Uterus (tissue), 4 donors: ENCODE results near the gene RARS2. TPM values are rescaled to one million over a fixed set of nuclear protein-coding genes. Genes with fewer than 3 reads are reported as not detected.

ENCODE experiments used
- DNase-seq, 2 donors: peaks; one replicate each; pipeline ENCODE4 v3.0.0-alpha.2; 2019 to 2020
- H3K27ac ChIP-seq, 2 donors: fragments of 200-600 bp; sonication (generic); 1 replicate in 1 of 2; 2 replicates in 1 of 2; pipeline ENCODE4 v1.5.1; 2016 to 2018
- H3K27me3 ChIP-seq, 2 donors: fragments of 200-600 bp; sonication (generic); one replicate each; pipeline ENCODE4 v1.5.1; 2018 to 2019; ENCODE audit warnings: control low read depth in 1 of 2
- H3K36me3 ChIP-seq, 2 donors: fragments of 200-600 bp; sonication (generic); one replicate each; pipeline ENCODE4 v1.5.1; 2019; ENCODE audit warnings: control low read depth in 1 of 2
- H3K4me1 ChIP-seq, 2 donors: fragments of 200-600 bp; sonication (generic); one replicate each; pipeline ENCODE4 v1.5.1; 2018 to 2019; ENCODE audit warnings: control low read depth in 1 of 2
- H3K4me3 ChIP-seq, 2 donors: fragments of 200-600 bp; sonication (generic); 1 replicate in 1 of 2; 2 replicates in 1 of 2; pipeline ENCODE4 v1.5.1; 2018 to 2019; ENCODE audit warnings: mild to moderate bottlenecking in 1 of 2
- H3K9me3 ChIP-seq, 2 donors: fragments of 200-600 bp; sonication (generic); one replicate each; pipeline ENCODE4 v1.5.1; 2019; ENCODE audit warnings: control low read depth in 1 of 2
- CTCF ChIP-seq, 4 experiments: fragments of 200-600 bp in 2 of 4; fragments of 450-650 bp in 2 of 4; sonication (generic) in 2 of 4; IDR thresholded peaks; one replicate each; pipeline ENCODE4 v1.5.1; 2016 to 2019; ENCODE audit warnings: antibody characterized with exemption in 4 of 4, mild to moderate bottlenecking in 2 of 4, moderate library complexity in 1 of 4
- POLR2A ChIP-seq, 2 donors: fragments of 450-650 bp; IDR thresholded peaks; one replicate each; pipeline ENCODE4 v1.6.1; 2016; ENCODE audit warnings: antibody characterized with exemption in 2 of 2, mild to moderate bottlenecking in 1 of 2, moderate library complexity in 1 of 2
- intact Hi-C: fragments of 100-400 bp; cut with DNase I; formaldehyde crosslinking; loops from one replicate; pipeline ENCODE4 v1.15.1; 2023; ENCODE audit warnings: low total_unique reads
- total RNA-seq, 4 donors: library from RNA; depleted of rRNA in 3 of 4; stranded (reverse); fragments of >200 nt in 3 of 4; gene quantifications; one replicate each; pipeline versions ENCODE4 v1.1.0 to v1.2.4, GENCODE V29; 2014 to 2023
- donor health status: DM: yes; HTN: yes; CAD: no.

The RARS2 gene
- total RNA-seq, 4 donors from 2014 or later, result 15.6 to 61.3 (median 44.1) TPM

- Histone ChIP-seq H3K36me3 (no peaks in the 10 kb centered on the region), H3K9me3 (no peaks in the 10 kb centered on the region), H3K27me3 (no peaks in the 10 kb centered on the region), H3K27ac (no peak overlapping the region), H3K4me3 (no peak overlapping the region), H3K4me1 (no peaks in the 10 kb centered on the region)
- TF ChIP-seq CTCF (IDR thresholded peaks at IDR 0.05) (no peak), POLR2A (IDR thresholded peaks at IDR 0.05) (no peak)
- DNase-seq, result no peak
- intact Hi-C loops, result no loop called here
Observed at GRCh38 chr6:87558446-87558845, 31.3 kb downstream of the RARS2 start.

GRCh38 chr6:87555506-87555905, 34.3 kb downstream of the RARS2 start:
- H3K4me3 ChIP-seq, result no peak overlapping the region
- no peak for DNase-seq
- H3K27me3 ChIP-seq, result no peaks in the 10 kb centered on the region
- H3K9me3 ChIP-seq, result no peaks in the 10 kb centered on the region
- intact Hi-C loops, result no loop called here
- TF ChIP-seq POLR2A (IDR thresholded peaks at IDR 0.05), result no peak
- TF ChIP-seq CTCF (IDR thresholded peaks at IDR 0.05), result no peak
- no peaks in the 10 kb centered on the region for H3K36me3 ChIP-seq
- no peaks in the 10 kb centered on the region for H3K4me1 ChIP-seq
- no peak overlapping the region for H3K27ac ChIP-seq

GRCh38 chr6:87553159-87553765, 36.5 kb downstream of the RARS2 start:
- intact Hi-C loops, result no loop called here
- no peaks in the 10 kb centered on the region for H3K36me3 ChIP-seq
- no peak for DNase-seq

GRCh38 chr6:87551799-87552198, 38.0 kb downstream of the RARS2 start:
- no peaks in the 10 kb centered on the region for H3K36me3 ChIP-seq
- DNase-seq, result no peak
- intact Hi-C loops, result no loop called here
- no peaks in the 10 kb centered on the region for H3K4me1 ChIP-seq
- no peak overlapping the region for H3K27ac ChIP-seq
- H3K27me3 ChIP-seq, result no peaks in the 10 kb centered on the region
- H3K9me3 ChIP-seq, result no peaks in the 10 kb centered on the region
- TF ChIP-seq POLR2A (IDR thresholded peaks at IDR 0.05), result no peak
- TF ChIP-seq CTCF (IDR thresholded peaks at IDR 0.05), result no peak
- H3K4me3 ChIP-seq, result no peak overlapping the region

More at GRCh38 chr6:87553159-87553765, 36.5 kb downstream of the RARS2 start:
- Histone ChIP-seq H3K4me1 (no peaks in the 10 kb centered on the region), H3K4me3 (no peak overlapping the region), H3K9me3 (no peaks in the 10 kb centered on the region), H3K27me3 (no peaks in the 10 kb centered on the region), H3K27ac (no peak overlapping the region)
- TF ChIP-seq CTCF (IDR thresholded peaks at IDR 0.05), result no peak
- TF ChIP-seq POLR2A (IDR thresholded peaks at IDR 0.05), result no peak

GRCh38 chr6:87544474-87544735, 45.4 kb downstream of the RARS2 start:
- H3K27me3 ChIP-seq, result no peaks in the 10 kb centered on the region
- no peaks in the 10 kb centered on the region for H3K36me3 ChIP-seq
- H3K4me3 ChIP-seq, result no peak overlapping the region
- H3K4me1 ChIP-seq, result no peaks in the 10 kb centered on the region
- H3K27ac ChIP-seq, result no peak overlapping the region
- TF ChIP-seq POLR2A (IDR thresholded peaks at IDR 0.05), result no peak
- no peak for TF ChIP-seq CTCF (IDR thresholded peaks at IDR 0.05)
- H3K9me3 ChIP-seq, result no peaks in the 10 kb centered on the region
- DNase-seq, result no peak
- intact Hi-C loops, result no loop called here
